ENCODE data around the gene MINDY1. TPM values are rescaled to one million over a fixed set of nuclear protein-coding genes. Genes with fewer than 3 reads are reported as not detected.

Gene MINDY1
- polyA plus RNA-seq, 3 donors: 11.5 to 25.0 (median 13.2) TPM

- Histone ChIP-seq H3K4me2 (replicated peaks; ENCODE audit: extremely low read depth, low read length, poor library complexity, severe bottlenecking) (no peak overlapping the region), H3K36me3 (replicated peaks in 1 of 2; ENCODE audit: control insufficient read depth in 1 of 2, insufficient read depth in 2 of 2, low read length in 2 of 2) (peaks cover 56 to 59% of the 10 kb centered on the region in 2 donors), H3K4me1 (ENCODE audit: control insufficient read depth in 1 of 2, insufficient read depth in 2 of 2, low read length in 2 of 2) (peaks cover 32 to 41% of the 10 kb centered on the region in 2 donors), H3K9ac (ENCODE audit: insufficient read depth, low read length, poor library complexity, severe bottlenecking) (no peak overlapping the region), H3K9me3 (replicated peaks in 1 of 2; ENCODE audit: control insufficient read depth in 1 of 2, insufficient read depth in 1 of 2, low read length in 2 of 2) (no peaks in the 10 kb centered on the region), H4K20me1 (ENCODE audit: insufficient read depth, low read length) (peaks cover 98% of the 10 kb centered on the region), H3K27me3 (ENCODE audit: control insufficient read depth in 2 of 2, insufficient read depth in 2 of 2, low read length in 2 of 2) (no peaks in the 10 kb centered on the region), H3K79me2 (ENCODE audit: insufficient read depth, low read length) (peaks cover 69% of the 10 kb centered on the region), H2AFZ (ENCODE audit: insufficient read depth, low read depth, low read length, poor library complexity, severe bottlenecking) (no peak overlapping the region), H3K27ac (ENCODE audit: low read depth in 1 of 2, low read length in 2 of 2) (peak overlapping the region in 1 of 2 donors; percentile 26), H3K4me3 (replicated peaks in 1 of 3; ENCODE audit: low read depth in 2 of 3, low read length in 3 of 3) (no peak overlapping the region)
- intact Hi-C loops (cut with micrococcal nuclease): no loop called here
- no peaks in the 10 kb centered on the region for H3K9me3 Mint-ChIP-seq
- H3K36me3 Mint-ChIP-seq: peaks cover 53 to 62% of the 10 kb centered on the region in 2 donors
- TF ChIP-seq, protein P1, sequence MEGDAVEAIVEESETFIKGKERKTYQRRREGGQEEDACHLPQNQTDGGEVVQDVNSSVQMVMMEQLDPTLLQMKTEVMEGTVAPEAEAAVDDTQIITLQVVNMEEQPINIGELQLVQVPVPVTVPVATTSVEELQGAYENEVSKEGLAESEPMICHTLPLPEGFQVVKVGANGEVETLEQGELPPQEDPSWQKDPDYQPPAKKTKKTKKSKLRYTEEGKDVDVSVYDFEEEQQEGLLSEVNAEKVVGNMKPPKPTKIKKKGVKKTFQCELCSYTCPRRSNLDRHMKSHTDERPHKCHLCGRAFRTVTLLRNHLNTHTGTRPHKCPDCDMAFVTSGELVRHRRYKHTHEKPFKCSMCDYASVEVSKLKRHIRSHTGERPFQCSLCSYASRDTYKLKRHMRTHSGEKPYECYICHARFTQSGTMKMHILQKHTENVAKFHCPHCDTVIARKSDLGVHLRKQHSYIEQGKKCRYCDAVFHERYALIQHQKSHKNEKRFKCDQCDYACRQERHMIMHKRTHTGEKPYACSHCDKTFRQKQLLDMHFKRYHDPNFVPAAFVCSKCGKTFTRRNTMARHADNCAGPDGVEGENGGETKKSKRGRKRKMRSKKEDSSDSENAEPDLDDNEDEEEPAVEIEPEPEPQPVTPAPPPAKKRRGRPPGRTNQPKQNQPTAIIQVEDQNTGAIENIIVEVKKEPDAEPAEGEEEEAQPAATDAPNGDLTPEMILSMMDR (IDR thresholded peaks at IDR 0.05): no peak
- no peak for DNase-seq
- H3K27me3 Mint-ChIP-seq (ENCODE audit: low read depth in 3 of 3): no peaks in the 10 kb centered on the region
- peaks cover 40% of the 10 kb centered on the region for H3K4me1 Mint-ChIP-seq
- peak overlapping the region in 1 of 7 donors; percentile 37 for H3K27ac Mint-ChIP-seq
- 93% methylated on average over 2 of the region's 4 CpGs for WGBS (ENCODE audit: insufficient coverage)
- H3K4me3 Mint-ChIP-seq: no peak overlapping the region
These were observed 38.2 kb downstream of the MINDY1 start for GRCh38 chr1:150968491-150968890.

- Histone ChIP-seq H3K4me1 (ENCODE audit: control insufficient read depth in 1 of 2, insufficient read depth in 2 of 2, low read length in 2 of 2) (peaks cover 27 to 35% of the 10 kb centered on the region in 2 donors), H3K4me2 (replicated peaks; ENCODE audit: extremely low read depth, low read length, poor library complexity, severe bottlenecking) (no peak overlapping the region), H3K9me3 (replicated peaks in 1 of 2; ENCODE audit: control insufficient read depth in 1 of 2, insufficient read depth in 1 of 2, low read length in 2 of 2) (no peaks in the 10 kb centered on the region), H3K79me2 (ENCODE audit: insufficient read depth, low read length) (peaks cover 63% of the 10 kb centered on the region), H3K4me3 (replicated peaks in 1 of 3; ENCODE audit: low read depth in 2 of 3, low read length in 3 of 3) (no peak overlapping the region), H2AFZ (ENCODE audit: insufficient read depth, low read depth, low read length, poor library complexity, severe bottlenecking) (no peak overlapping the region), H3K36me3 (replicated peaks in 1 of 2; ENCODE audit: control insufficient read depth in 1 of 2, insufficient read depth in 2 of 2, low read length in 2 of 2) (peaks cover 61 to 65% of the 10 kb centered on the region in 2 donors), H3K27ac (ENCODE audit: low read depth in 1 of 2, low read length in 2 of 2) (peak overlapping the region in 1 of 2 donors; percentile 26), H3K27me3 (ENCODE audit: control insufficient read depth in 2 of 2, insufficient read depth in 2 of 2, low read length in 2 of 2) (no peaks in the 10 kb centered on the region), H3K9ac (ENCODE audit: insufficient read depth, low read length, poor library complexity, severe bottlenecking) (no peak overlapping the region), H4K20me1 (ENCODE audit: insufficient read depth, low read length) (peaks cover 98% of the 10 kb centered on the region)
- 98% methylated on average over 12 of the region's 13 CpGs for WGBS (ENCODE audit: insufficient coverage)
- no peaks in the 10 kb centered on the region for H3K27me3 Mint-ChIP-seq (ENCODE audit: low read depth in 3 of 3)
- peaks cover 59 to 64% of the 10 kb centered on the region in 2 donors for H3K36me3 Mint-ChIP-seq
- H3K9me3 Mint-ChIP-seq: no peaks in the 10 kb centered on the region
- H3K4me3 Mint-ChIP-seq: no peak overlapping the region
- no peak for DNase-seq
- peak overlapping the region in 4 of 7 donors; percentile 12 to 86 (median 66) for H3K27ac Mint-ChIP-seq
- intact Hi-C loops (cut with micrococcal nuclease): no loop called here
- peaks cover 34% of the 10 kb centered on the region for H3K4me1 Mint-ChIP-seq
- TF ChIP-seq, protein P1 (IDR thresholded peaks at IDR 0.05): no peak
These were observed 38.8 kb downstream of the MINDY1 start for GRCh38 chr1:150967936-150968335.
